GM13976 (cell line): ENCODE results near the gene CRIM1.

Experiments used
- DNase-seq: peaks from one replicate; pipeline ENCODE4 v3.0.0; 2012; ENCODE audit warnings: low spot score
- in situ Hi-C: fragments of 300-500 bp; cut with MboI; formaldehyde crosslinking; loops from one replicate; pipeline ENCODE4 v1.12.0; 2022; ENCODE audit warnings: low sequenced_read_pairs, mixed read lengths, inconsistent platforms; ENCODE audit not compliant: unreplicated experiment
- TF ChIP-seq, protein P1 (sequence below): IDR thresholded peaks from 2 replicates; pipeline ENCODE4 v1.5.1; 2012; ENCODE audit warnings: borderline replicate concordance, mild to moderate bottlenecking; ENCODE audit not compliant: insufficient read depth; ENCODE audit errors: extremely low read depth, missing control alignments, control extremely low read depth

CRIM1 gene

DNA sequence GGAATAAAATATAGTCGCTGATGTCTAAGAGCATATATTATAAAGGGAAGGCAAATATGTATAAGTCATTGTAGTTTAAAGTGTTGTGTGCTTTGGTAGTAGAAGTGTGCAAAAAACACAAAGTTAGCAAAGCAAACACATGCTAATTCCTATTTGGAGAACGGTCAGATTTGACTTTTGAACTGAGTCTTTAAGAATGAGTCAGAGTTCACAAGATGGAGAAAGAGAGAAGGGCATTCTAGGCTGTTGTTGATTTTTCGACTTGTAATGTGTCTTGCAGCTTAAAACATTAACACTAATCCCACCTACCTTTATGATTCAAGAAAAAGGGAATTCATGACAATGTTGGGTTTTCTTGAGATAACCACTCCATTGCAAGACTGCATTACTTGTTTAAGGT, 98.1 kb downstream of the CRIM1 start:
- no peak for DNase-seq
- TF ChIP-seq, protein P1, sequence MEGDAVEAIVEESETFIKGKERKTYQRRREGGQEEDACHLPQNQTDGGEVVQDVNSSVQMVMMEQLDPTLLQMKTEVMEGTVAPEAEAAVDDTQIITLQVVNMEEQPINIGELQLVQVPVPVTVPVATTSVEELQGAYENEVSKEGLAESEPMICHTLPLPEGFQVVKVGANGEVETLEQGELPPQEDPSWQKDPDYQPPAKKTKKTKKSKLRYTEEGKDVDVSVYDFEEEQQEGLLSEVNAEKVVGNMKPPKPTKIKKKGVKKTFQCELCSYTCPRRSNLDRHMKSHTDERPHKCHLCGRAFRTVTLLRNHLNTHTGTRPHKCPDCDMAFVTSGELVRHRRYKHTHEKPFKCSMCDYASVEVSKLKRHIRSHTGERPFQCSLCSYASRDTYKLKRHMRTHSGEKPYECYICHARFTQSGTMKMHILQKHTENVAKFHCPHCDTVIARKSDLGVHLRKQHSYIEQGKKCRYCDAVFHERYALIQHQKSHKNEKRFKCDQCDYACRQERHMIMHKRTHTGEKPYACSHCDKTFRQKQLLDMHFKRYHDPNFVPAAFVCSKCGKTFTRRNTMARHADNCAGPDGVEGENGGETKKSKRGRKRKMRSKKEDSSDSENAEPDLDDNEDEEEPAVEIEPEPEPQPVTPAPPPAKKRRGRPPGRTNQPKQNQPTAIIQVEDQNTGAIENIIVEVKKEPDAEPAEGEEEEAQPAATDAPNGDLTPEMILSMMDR = no peak
- in situ Hi-C loops = no loop called here

DNA sequence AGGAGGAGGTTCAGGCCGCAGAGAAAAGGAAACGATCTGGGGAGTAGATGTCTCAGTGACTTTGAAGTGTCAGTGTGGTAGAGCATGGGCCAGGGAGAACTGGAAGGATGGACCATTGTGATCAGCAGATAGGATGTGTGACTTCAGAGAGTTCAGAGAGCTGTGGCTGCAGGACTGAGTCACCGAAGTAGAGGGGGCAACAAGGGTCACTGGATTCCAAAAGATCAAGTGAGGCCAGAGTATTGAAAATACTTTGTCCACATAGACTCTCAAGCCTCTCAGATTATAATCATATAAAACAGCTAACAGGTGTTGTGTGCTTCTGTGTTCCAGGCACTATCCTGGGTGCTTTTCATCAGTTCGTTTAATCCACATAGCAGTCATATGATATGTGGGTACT, 99.4 kb downstream of the CRIM1 start:
- TF ChIP-seq, protein P1 = no peak

DNA sequence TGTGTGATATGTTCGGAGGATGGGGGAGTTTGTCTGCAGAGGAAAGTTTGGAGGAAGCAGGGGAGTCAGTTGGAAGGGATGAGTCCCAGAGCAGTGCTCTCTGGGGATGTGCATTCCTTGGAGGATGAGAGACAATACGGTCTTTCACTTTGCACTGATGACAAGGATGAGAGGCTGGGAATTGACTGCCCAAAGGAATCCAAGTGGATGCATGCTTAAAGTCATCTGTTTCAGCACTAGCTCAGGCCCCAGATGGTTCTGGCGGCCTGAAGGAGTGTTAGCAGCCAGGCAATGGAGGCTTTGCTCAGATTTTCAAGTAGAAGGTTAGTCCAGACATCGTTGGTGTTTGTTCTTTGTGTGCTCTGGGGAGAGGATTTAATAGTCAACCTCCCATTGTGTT, 100.2 kb downstream of the CRIM1 start:
- no peak for DNase-seq
- TF ChIP-seq, protein P1 = no peak
- in situ Hi-C loops = no loop called here

More for the DNA sequence above, 99.4 kb downstream of the CRIM1 start:
- in situ Hi-C loops = no loop called here
- no peak for DNase-seq

DNA sequence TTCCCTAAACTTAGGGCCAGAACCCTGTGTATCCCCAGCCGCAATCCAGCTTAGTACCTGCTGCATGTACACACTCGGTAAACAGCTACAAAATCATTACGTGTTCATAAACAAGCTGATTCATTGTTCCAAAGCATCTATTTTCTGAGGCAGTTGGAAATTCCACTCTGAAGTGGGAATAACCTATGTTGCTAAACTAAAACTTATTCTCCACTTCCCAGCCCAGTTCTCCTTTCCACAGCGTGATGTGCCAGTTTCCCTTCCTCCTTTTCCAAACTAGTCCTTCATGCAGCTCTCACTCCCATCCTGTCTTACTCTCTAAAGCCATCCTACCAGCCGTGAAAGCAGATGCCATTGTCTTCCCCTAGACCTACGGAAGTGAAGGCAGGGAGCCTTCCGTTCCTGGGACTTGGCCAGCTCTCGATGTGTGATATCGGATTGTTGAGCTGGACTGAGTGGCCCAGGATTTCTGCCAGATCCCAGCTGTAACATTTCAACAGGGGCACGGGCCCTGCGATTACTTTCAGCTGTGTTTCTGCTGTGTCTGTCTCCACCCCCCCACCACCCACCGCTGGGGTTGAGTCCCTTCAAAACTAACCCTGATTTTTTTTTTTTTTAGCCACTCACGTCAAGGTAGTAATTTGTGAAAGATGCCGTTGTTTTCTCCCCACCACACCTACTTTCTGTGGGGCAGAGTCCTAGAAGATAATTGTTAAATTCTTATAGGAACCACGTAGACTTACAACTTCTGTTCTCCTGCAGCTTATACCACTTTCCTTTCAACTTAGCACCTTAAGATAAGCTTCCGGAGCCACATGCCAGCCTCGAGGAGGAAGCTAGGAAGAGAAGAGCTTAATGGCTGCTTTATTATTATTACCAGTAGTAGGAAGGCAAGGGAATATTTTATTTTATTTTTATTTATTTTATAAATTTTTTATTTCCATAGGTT, 100.9 kb downstream of the CRIM1 start:
- DNase-seq = no peak
- TF ChIP-seq, protein P1 = no peak
- in situ Hi-C loops = no loop called here

DNA sequence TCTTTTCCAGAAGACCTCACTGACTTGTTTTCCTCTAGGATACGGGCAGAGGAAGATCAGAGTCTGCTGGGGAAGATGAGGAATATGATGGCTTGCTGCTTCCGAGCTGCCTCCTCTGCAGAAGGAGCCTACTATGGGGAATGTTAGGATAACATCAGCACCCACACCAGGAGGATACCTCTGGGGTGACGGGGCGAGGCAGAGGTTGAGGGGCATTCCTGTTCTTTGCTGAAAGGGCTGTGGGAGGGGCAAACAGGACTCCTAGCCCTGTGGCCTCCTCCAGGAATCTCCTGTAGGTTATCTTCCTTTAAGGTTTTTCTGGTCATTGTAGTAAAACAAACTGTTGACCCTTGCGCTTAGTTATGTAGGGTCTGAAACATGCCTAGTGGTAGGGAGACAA, 102.5 kb downstream of the CRIM1 start:
- in situ Hi-C loops = no loop called here
- DNase-seq = no peak
- TF ChIP-seq, protein P1 = no peak

DNA sequence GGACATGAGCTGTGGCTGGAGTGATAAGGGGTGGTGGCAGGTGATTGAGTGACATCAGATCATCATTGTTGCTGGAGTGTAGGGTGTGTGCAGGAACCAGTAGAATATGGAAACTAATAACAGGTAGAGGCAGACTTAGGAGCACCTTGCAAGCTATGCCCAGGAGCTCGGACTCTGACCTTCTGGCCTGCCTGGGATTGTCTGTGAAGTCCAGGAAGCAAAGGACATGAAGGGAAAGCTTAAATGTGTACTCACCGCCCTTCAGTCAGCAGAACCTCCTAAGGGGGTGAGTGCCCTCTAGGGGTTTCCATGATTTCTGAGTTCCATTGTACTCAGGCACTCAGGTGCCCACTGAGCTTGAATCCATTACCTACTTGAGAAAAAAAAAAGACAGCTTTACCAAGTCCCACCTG, 104.2 kb downstream of the CRIM1 start:
- TF ChIP-seq, protein P1 = no peak
- DNase-seq = no peak
- in situ Hi-C loops = no loop called here
